GM23248 (cell line): ENCODE data around the gene ACMSD. TPM values are rescaled to one million over a fixed set of nuclear protein-coding genes. Genes with fewer than 3 reads are reported as not detected.

Source experiments
- DNase-seq: peaks from one replicate; pipeline ENCODE4 v3.0.0-alpha.2; 2015
- H2AFZ ChIP-seq: fragments of 200-600 bp; sonication (generic); 2 replicates; pipeline ENCODE4 v1.6.1; 2016; ENCODE audit warnings: antibody characterized with exemption
- H3F3A ChIP-seq: fragments of 200-600 bp; sonication (generic); 2 replicates; pipeline ENCODE4 v1.6.1; 2016; ENCODE audit warnings: mild to moderate bottlenecking, antibody characterized with exemption, mixed run types; ENCODE audit not compliant: insufficient read depth
- H3K27ac ChIP-seq: fragments of 200-600 bp; sonication (generic); 2 replicates; pipeline ENCODE4 v1.5.1; 2016; ENCODE audit warnings: mild to moderate bottlenecking
- H3K27me3 ChIP-seq: fragments of 200-600 bp; sonication (generic); replicated peaks from 2 replicates; pipeline ENCODE4 v1.6.1; 2016; ENCODE audit warnings: mild to moderate bottlenecking; ENCODE audit not compliant: insufficient read depth
- H3K36me3 ChIP-seq: fragments of 200-600 bp; sonication (generic); 2 replicates; pipeline ENCODE4 v1.6.1; 2016; ENCODE audit warnings: low read depth, mild to moderate bottlenecking
- H3K4me1 ChIP-seq: fragments of 200-600 bp; sonication (generic); 2 replicates; pipeline ENCODE4 v1.6.1; 2016; ENCODE audit warnings: mild to moderate bottlenecking; ENCODE audit not compliant: insufficient read depth
- H3K4me2 ChIP-seq: fragments of 200-600 bp; sonication (generic); one replicate; pipeline ENCODE4 v1.6.1; 2016; ENCODE audit warnings: mild to moderate bottlenecking; ENCODE audit not compliant: unreplicated experiment
- H3K4me3 ChIP-seq: fragments of 200-600 bp; sonication (generic); 2 replicates; pipeline ENCODE4 v1.5.1; 2016; ENCODE audit warnings: mild to moderate bottlenecking
- H3K79me2 ChIP-seq: fragments of 200-600 bp; sonication (generic); 2 replicates; pipeline ENCODE4 v1.6.1; 2016; ENCODE audit warnings: mild to moderate bottlenecking; ENCODE audit not compliant: insufficient read depth
- H3K9ac ChIP-seq: fragments of 200-600 bp; sonication (generic); 2 replicates; pipeline ENCODE4 v1.6.1; 2016; ENCODE audit warnings: mild to moderate bottlenecking
- H3K9me2 ChIP-seq: fragments of 200-600 bp; sonication (generic); 2 replicates; pipeline ENCODE4 v1.6.1; 2016; ENCODE audit warnings: mixed run types, mild to moderate bottlenecking, moderate library complexity; ENCODE audit not compliant: insufficient read depth
- H3K9me3 ChIP-seq: fragments of 200-600 bp; sonication (generic); one replicate; pipeline ENCODE4 v1.6.1; 2017; ENCODE audit warnings: low read depth
- H4K20me1 ChIP-seq: fragments of 200-600 bp; sonication (generic); 2 replicates; pipeline ENCODE4 v1.6.0; 2016; ENCODE audit not compliant: insufficient read depth
- EZH2 ChIP-seq: fragments of 200-600 bp; sonication (generic); IDR thresholded peaks from 2 replicates; pipeline ENCODE4 v1.6.1; 2018; ENCODE audit warnings: antibody characterized with exemption, mild to moderate bottlenecking; ENCODE audit not compliant: insufficient read depth, poor library complexity, severe bottlenecking
- EZH2phosphoT487 ChIP-seq: fragments of 200-600 bp; sonication (generic); IDR thresholded peaks from 2 replicates; pipeline ENCODE4 v1.6.1; 2018; ENCODE audit warnings: antibody characterized with exemption, moderate library complexity, mild to moderate bottlenecking, low read depth; ENCODE audit not compliant: insufficient read depth
- WGBS, 2 experiments: methylation state at CpG; one replicate each; pipeline ENCODE4 v1.1.6; 2015 to 2017; ENCODE audit warnings: low lambda C conversion rate in 2 of 2, low coverage in 1 of 2; ENCODE audit errors: missing lambda C conversion rate in 2 of 2; 5-methylcytosine and 5-hydroxymethylcytosine counted together
- in situ Hi-C: fragments of 300-500 bp; cut with MboI; formaldehyde crosslinking; loops from 2 replicates; pipeline ENCODE4 v1.15.0; 2020
- polyA plus RNA-seq: library from polyadenylated mRNA; unstranded; fragments of >200 nt; fragmentation: Nextera tagmentation; extraction: Ambion mirVana; gene quantifications from 2 replicates; pipeline ENCODE4 v1.2.1, GENCODE V29; 2016
- total RNA-seq: library from RNA; depleted of rRNA; stranded (reverse); fragments of >200 nt; shearing (Covaris generic); gene quantifications from 2 replicates; pipeline ENCODE4 v1.2.3, GENCODE V29; 2014

ACMSD gene
- total and polyA plus RNA-seq, 2 experiments from 2014 or later, result not detected

DNA sequence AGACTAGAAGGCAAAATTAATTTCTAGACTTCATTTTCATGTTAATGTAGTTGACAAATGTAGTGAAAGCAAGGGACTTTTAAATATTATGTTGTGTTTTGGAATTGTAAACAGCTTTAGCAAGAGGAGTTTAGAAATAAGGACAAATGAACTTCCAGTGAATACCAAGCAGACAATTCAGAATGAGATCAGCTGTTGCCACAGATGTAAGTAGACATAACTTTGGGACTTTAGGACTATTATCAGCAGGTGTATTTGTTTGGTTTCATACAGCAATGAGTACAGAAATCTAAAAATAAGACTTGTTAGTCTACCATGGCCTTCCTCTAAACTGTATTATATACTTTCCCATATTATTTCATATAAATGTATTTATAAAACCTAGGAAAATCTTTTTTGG lies 46.0 kb downstream of the ACMSD start:
- no peak overlapping the region for H3K27ac ChIP-seq
- no peak overlapping the region for H3K4me2 ChIP-seq
- H3K4me1 ChIP-seq, result no peaks in the 10 kb centered on the region
- in situ Hi-C loops, result loop anchor here (25.0 kb wide), 2 partner anchors 772 to 972 kb away; no protein-coding TSS in a partner anchor
- no peak overlapping the region for H3K9ac ChIP-seq
- H2AFZ ChIP-seq, result no peak overlapping the region
- no peaks in the 10 kb centered on the region for H3K27me3 ChIP-seq
- no peaks in the 10 kb centered on the region for H3F3A ChIP-seq
- no peak for DNase-seq
- no peaks in the 10 kb centered on the region for H3K9me3 ChIP-seq
- TF ChIP-seq EZH2 (no peak), EZH2phosphoT487 (no peak)
- H3K9me2 ChIP-seq, result no peaks in the 10 kb centered on the region
- H3K36me3 ChIP-seq, result no peaks in the 10 kb centered on the region
- H4K20me1 ChIP-seq, result no peaks in the 10 kb centered on the region
- no peak overlapping the region for H3K4me3 ChIP-seq
- no peaks in the 10 kb centered on the region for H3K79me2 ChIP-seq

- 89 to 93% methylated on average over 1 of the region's 1 CpG for WGBS, 2 experiments
- Histone ChIP-seq H4K20me1 (no peaks in the 10 kb centered on the region), H3K27ac (no peak overlapping the region), H2AFZ (no peak overlapping the region), H3K4me3 (no peak overlapping the region), H3K79me2 (no peaks in the 10 kb centered on the region), H3K9ac (no peak overlapping the region), H3K4me1 (no peaks in the 10 kb centered on the region), H3K36me3 (no peaks in the 10 kb centered on the region), H3K9me2 (no peaks in the 10 kb centered on the region), H3K9me3 (no peaks in the 10 kb centered on the region), H3F3A (no peaks in the 10 kb centered on the region), H3K4me2 (no peak overlapping the region), H3K27me3 (no peaks in the 10 kb centered on the region)
- in situ Hi-C loops, result loop anchor here (10.0 to 25.0 kb wide), 3 partner anchors 418 to 980 kb away; no protein-coding TSS in a partner anchor
- TF ChIP-seq EZH2 (no peak), EZH2phosphoT487 (no peak)
- DNase-seq, result no peak
Measured at GRCh38 chr2:134892282-134893035, 54.0 kb downstream of the ACMSD start.

DNA sequence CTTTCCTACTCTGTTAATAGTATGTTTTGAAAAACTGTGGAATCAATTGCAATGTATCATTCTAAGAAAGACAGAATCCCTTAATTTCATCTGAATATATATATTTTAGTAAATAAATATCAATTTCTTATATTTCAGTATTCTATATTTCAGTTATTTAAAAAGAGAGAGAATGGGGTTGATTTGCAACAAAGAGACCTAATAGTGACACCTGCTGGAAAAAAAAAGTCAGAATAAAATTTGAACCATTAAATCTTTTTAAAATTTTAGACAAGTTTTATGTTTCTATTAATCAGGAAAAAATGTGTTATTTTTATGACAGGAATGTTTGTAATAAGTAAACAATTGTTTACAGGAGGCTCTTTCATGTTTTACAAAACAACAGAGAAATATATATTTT lies 59.5 kb downstream of the ACMSD start:
- no peaks in the 10 kb centered on the region for H3K36me3 ChIP-seq
- no peak overlapping the region for H2AFZ ChIP-seq
- DNase-seq, result peak; percentile 46
- H3K27ac ChIP-seq, result no peak overlapping the region
- no peaks in the 10 kb centered on the region for H3K9me2 ChIP-seq
- no peaks in the 10 kb centered on the region for H3K27me3 ChIP-seq
- no peaks in the 10 kb centered on the region for H4K20me1 ChIP-seq
- no peaks in the 10 kb centered on the region for H3K9me3 ChIP-seq
- no peaks in the 10 kb centered on the region for H3K79me2 ChIP-seq
- no peak overlapping the region for H3K4me2 ChIP-seq
- H3K4me1 ChIP-seq, result no peaks in the 10 kb centered on the region
- H3F3A ChIP-seq, result no peaks in the 10 kb centered on the region
- no peak overlapping the region for H3K4me3 ChIP-seq
- TF ChIP-seq EZH2, result no peak
- no peak for TF ChIP-seq EZH2phosphoT487
- in situ Hi-C loops, result loop anchor here (10.0 to 25.0 kb wide), 3 partner anchors 423 to 986 kb away; no protein-coding TSS in a partner anchor
- no peak overlapping the region for H3K9ac ChIP-seq

DNA sequence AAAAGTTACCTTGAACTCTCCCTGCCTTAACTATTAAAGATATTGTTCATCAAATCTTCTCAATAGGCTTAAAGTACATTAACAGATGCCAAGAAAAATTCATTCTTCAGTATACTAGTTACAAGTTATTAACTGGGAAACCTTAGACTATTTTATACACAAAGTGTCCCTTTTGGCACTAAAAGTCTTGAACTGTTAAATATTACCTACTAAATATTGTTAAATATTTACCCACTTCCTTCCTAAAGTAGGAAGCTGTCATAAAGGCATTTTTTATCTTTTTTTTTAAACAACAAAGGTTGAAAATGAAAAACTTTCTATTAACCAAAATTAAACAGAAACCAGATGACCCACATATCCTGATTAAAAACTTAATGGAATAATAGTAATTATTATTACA lies 60.8 kb downstream of the ACMSD start:
- H4K20me1 ChIP-seq, result no peaks in the 10 kb centered on the region
- H3K79me2 ChIP-seq, result no peaks in the 10 kb centered on the region
- no peak overlapping the region for H3K4me3 ChIP-seq
- DNase-seq, result no peak
- no peak overlapping the region for H2AFZ ChIP-seq
- H3K27ac ChIP-seq, result no peak overlapping the region
- H3K9me3 ChIP-seq, result no peaks in the 10 kb centered on the region
- H3K9ac ChIP-seq, result no peak overlapping the region
- H3K4me2 ChIP-seq, result no peak overlapping the region
- no peaks in the 10 kb centered on the region for H3K27me3 ChIP-seq
- H3K9me2 ChIP-seq, result no peaks in the 10 kb centered on the region
- TF ChIP-seq EZH2phosphoT487, result no peak
- TF ChIP-seq EZH2, result no peak
- no peaks in the 10 kb centered on the region for H3K36me3 ChIP-seq
- H3F3A ChIP-seq, result no peaks in the 10 kb centered on the region
- in situ Hi-C loops, result loop anchor here (10.0 to 25.0 kb wide), 3 partner anchors 424 to 987 kb away; no protein-coding TSS in a partner anchor
- no peaks in the 10 kb centered on the region for H3K4me1 ChIP-seq
